ENCODE results near the gene LRRC30.

The LRRC30 gene

GRCh38 chr18:7237673-7238272, 6.9 kb downstream of the LRRC30 start:
- no peak for DNase-seq (ENCODE audit: low spot score)

DNA sequence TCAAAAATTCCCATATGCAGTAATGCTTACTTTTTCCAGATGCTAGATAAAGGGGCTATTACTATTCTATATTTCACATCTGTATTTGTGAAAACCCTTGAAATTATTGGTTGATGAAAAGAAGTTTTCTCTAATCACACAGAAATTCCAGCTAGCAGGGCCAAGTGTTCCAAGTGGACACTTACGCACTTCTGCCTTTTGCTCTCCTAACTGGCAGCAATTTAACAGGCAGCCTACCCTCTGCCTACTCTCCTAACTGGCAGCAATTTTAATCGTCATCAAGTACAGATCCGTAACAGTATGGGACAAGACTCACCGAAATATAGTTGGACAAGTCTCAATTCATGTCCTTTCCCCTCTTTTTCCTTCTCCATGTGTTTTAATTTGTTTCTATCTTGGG, 12.0 kb downstream of the LRRC30 start:
- DNase-seq (ENCODE audit: low spot score): no peak

GRCh38 chr18:7248877-7249276, 18.0 kb downstream of the LRRC30 start:
- no peak for DNase-seq (ENCODE audit: low spot score)

DNA sequence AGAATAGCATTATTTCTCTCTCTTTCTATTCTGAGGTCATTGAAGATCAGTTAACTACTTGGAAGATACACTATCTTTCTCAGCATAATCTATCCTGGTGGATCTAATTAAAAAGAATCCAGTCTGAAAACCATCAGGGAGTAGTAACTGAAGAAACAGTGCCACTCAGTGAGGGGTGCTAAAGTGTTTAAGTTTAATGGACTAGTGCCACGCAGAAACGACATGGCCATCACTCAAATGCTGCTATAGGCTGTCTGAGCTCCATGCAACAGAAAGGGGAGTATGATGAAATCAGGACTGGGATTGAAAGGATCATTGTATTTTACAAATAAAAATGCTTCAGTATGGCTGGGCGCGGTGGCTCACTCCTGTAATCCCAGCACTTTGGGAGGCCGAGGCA, 23.3 kb downstream of the LRRC30 start:
- DNase-seq (ENCODE audit: low spot score): no peak

DNA sequence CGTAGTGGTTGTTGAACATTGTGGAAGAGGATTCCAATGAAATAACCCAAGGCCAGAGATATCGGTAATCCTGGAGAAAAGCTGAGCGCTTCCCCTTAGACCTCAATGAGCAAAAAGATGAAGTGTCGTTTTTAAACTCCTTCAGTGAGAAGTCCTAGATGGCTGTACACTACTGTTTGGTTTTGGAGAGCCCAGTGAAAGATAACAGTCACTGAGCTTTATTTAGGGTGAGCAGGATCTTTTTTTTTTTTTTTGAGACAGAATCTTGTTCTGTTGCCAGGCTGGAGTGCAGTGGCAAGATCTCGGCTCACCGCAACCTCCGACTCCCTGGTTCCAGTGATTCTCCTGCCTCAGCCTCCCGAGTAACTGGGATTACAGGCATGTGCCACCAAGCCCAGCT, 24.2 kb downstream of the LRRC30 start:
- no peak for DNase-seq (ENCODE audit: low spot score)

- DNase-seq (ENCODE audit: low spot score): no peak
Observed at GRCh38 chr18:7255643-7256042, 24.8 kb downstream of the LRRC30 start.

GRCh38 chr18:7256618-7257425, 25.9 kb downstream of the LRRC30 start:
- DNase-seq (ENCODE audit: low spot score): no peak

DNA sequence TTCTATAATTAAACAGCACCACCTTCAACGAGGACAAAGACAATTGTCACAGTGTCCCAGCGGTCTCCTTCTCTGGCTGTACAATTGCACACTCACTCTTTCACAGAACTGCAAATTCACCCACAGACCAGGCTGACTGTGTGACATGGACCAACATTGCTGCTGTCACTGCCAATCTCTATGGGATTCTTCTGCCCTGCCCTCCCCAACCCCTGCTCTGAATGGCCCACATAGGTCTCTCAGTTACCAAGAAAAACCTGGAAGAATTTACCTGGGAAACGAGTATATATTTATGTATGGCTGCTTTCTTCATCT, 26.5 kb downstream of the LRRC30 start:
- DNase-seq (ENCODE audit: low spot score): no peak

- no peak for DNase-seq (ENCODE audit: low spot score)
Observed at GRCh38 chr18:7259475-7259874, 28.6 kb downstream of the LRRC30 start.

DNA sequence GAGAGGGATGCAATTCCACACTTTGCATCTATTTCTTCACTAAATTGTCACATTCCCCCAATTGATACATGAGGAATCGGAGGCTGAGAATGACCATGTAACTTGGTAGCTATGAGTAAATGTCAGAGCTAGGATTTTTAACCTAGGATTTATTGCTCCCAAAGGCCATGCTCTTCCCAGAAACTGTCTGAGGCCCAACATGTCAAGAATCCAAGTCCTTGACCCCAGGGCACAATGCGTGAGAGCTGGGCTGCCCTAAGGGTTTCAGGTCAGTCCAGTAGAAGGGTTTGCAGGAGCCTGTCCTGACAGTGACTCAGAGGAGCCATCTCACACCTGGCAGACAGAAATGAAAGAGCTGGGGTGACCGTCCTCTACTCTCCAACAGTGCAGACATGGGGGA, 30.3 kb downstream of the LRRC30 start:
- no peak for DNase-seq (ENCODE audit: low spot score)

DNA sequence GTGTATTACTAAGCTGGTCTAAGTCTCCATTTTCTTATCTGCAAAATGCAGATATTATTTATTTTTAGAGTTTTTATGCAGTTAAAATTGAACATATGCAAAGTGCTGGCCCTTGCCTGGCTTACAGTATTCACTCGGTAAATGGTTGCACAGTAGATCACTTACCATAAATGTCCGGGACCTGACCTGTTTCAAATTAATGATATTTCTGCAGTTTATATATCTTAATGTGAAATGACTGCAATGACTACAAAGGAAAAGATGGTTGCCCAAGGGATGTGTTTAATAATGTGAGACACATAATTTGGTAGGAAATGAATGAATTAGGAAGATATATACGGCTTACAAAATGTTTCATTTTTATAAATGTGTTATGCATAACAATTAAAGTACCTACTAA, 37.1 kb downstream of the LRRC30 start:
- DNase-seq (ENCODE audit: low spot score): no peak

GRCh38 chr18:7269942-7270341, 39.1 kb downstream of the LRRC30 start:
- no peak for DNase-seq (ENCODE audit: low spot score)

DNA sequence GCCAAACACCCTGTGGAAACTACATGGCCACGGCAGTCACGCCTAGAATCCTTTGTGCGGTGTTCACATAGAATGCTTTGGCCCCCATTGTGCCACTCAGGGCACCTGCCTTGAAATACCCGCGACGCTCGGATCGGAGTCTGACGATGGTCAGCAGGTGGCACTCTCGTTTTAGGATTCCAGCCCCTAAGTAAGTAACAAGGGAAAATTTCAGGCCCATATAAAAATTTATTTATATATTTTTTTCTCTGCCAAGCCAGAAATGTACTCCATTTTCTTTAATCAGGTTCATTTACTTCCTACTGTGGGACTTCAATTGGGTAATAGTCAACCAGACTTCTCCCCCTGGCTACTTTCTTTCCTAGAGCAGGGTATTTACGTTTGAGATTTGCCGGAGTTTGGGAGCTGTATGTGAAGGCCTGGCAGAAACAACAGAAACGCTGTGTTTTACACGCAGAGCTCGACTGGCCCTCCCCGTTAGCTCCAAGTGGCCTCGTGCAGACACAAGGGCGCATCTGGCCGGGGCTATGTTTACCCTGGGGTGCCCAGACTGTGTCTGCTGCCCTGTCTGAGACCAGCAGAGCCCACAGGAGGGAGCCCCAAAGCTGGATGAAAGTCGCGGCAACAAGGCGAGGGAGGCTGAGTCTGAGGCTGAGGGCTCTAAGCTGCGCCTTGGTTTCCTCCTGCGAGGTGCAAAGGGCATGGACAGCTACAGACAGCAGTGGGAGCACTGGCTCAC, 41.6 kb downstream of the LRRC30 start:
- no peak for DNase-seq (ENCODE audit: low spot score)

DNA sequence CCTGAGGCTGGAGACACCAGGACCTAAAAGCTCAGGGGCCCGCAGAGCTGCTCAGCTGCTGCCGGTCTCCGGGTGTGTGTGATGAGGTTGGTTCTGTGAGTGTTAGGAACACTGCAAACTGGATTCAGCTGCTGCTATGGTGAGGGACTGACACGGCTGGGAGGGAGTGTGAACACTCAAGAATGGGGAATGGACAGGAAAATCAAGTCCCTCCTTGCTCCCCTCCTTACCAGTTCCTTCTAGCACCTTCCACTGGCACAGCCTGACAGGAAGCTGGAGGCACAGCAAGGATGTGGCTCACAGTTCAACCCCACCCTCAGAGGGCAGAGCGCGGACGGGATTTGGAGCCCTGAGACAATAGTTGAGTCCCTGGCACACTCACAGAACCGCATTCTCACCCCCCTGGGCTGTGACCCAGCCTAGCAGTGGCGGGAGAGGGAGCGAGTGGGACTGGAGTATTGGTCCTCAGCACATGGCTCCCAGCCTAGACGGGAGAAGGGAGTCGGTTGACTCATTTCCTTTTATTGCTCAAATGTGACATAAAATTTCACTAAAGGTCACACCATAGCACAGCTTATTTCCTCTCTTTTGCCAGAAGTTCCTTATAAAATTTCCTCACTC, 42.5 kb downstream of the LRRC30 start:
- no peak for DNase-seq (ENCODE audit: low spot score)

GRCh38 chr18:7281579-7281978, 50.7 kb downstream of the LRRC30 start:
- no peak for DNase-seq (ENCODE audit: low spot score)
